GM19372 (cell line): Measurements from ENCODE around the gene PPFIBP1.
"Not testable (repeated sequence)": the region's sequence is repeated elsewhere in the genome, so short reads cannot be mapped to it uniquely, and the experiment has no call there.

Experiments used
- ATAC-seq: cut with Tn5 transposase; IDR thresholded peaks from one replicate; pipeline ENCODE4 v1.9.1; 2021; ENCODE audit warnings: mild to moderate bottlenecking, low read depth, moderate library complexity; ENCODE audit not compliant: unreplicated experiment

The PPFIBP1 gene

GRCh38 chr12:27619308-27619707, 95.3 kb downstream of the PPFIBP1 start:
- ATAC-seq, result no peak

GRCh38 chr12:27620121-27620520, 96.1 kb downstream of the PPFIBP1 start:
- no peak for ATAC-seq

GRCh38 chr12:27622436-27623195, 98.6 kb downstream of the PPFIBP1 start:
- no peak for ATAC-seq

GRCh38 chr12:27623645-27624044, 99.6 kb downstream of the PPFIBP1 start:
- ATAC-seq, result no peak

DNA sequence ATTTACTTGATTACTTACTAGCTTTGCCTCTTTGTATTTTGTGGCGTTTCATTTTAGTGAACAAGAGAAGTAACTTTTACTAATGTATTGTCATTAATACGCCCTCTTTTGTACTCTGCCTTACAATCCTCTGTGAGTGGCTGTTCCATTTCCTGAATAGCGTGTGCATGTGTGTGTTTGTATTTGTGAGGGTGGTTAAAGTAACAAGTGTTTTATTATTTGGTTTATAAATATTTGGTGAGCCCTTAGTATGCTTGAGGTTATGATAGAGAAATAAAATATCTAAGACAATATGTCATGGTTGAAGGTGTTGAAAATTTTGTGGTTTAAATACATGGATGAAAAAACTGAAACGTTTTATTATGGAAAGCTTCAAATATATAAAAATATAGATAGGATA, 100.6 kb downstream of the PPFIBP1 start:
- no peak for ATAC-seq

DNA sequence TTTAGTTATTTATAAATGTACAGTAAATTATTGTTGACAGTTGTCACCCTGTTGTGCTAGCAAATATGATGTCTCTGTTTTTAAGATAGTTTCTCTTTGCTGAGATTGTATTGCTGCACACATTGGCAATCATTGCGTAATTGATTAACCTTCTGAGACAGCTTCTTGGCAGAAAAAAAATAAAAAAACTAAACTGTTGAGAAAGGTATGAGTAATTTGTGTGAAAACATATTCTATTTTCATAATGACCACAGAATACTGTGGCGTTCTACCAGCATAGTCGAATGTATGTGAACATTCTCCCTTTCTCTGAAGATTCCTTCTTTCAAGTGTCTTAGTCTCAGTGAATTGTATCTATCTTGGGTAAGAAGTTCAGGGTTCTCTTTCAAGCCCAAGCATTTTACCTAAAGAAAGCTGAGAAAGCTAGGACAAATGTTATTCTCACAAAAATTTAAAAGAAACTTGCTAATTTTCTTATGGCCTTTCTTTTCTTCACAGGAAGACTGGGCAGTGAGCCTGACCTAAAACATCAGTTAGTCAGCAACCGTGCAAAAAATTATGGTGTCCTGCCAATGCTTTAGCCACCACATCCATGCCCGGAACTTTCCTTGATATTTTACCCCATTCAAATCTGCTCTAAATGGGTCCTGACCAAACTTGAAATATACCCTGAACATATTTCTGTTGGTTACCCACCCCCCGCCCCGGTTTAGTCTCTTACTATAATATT, 103.3 kb downstream of the PPFIBP1 start:
- no peak for ATAC-seq

DNA sequence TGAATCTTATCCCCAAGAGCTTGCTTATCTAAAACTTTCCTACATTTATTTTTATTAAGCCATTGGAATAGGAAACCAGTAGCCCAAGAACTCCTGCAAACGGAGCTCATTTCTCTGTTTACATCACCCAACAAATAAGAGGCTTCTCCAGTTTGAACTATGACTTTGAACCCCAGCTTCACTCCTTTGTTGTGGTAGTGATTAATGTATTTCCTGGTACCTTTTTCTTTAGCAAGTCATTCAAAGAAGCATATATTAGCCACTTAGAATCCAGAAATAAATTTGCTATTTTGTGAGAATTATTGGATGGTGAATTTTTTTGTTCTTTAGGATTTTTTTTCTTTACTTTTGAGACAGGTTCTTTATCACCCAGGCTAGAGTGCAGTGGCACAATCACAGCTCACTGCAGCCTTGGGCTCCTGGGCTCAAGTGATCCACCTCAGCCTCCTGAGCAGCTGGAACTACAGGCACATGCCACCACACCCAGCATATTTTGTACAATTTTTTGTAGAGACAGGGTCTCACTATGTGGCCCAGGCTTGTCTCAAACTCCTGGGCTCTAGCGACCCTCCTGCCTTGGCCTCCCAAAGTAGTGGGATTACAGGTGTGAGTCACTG, 104.0 kb downstream of the PPFIBP1 start:
- ATAC-seq, result not testable (repeated sequence)

GRCh38 chr12:27630219-27630618, 106.2 kb downstream of the PPFIBP1 start:
- not testable (repeated sequence) for ATAC-seq

GRCh38 chr12:27631365-27631764, 107.4 kb downstream of the PPFIBP1 start:
- no peak for ATAC-seq

- no peak for ATAC-seq
Observed at GRCh38 chr12:27631813-27632491, 107.9 kb downstream of the PPFIBP1 start.

GRCh38 chr12:27635349-27635972, 111.5 kb downstream of the PPFIBP1 start:
- no peak for ATAC-seq

DNA sequence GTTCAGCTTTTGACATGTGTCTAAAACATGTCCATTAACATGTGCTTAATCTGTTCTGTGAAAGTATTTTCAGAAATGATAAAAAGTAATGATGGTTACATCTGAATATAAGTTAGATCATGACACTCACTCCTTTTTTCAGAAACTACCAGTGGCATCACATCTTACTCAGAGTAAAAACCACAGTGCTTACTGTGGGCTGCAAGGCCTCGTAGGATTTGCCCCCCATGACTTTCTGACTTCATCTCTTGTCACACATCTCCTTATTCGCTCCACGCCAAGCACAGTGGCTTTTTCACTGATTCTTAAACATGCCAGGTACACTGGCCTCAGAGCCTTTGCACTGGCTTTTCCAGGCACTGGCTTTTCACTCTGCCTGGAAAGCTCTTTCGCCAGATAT, 112.6 kb downstream of the PPFIBP1 start:
- ATAC-seq, result not testable (repeated sequence)

- ATAC-seq, result no peak
Observed at GRCh38 chr12:27637524-27637923, 113.5 kb downstream of the PPFIBP1 start.

- no peak for ATAC-seq
Observed at GRCh38 chr12:27639265-27639664, 115.3 kb downstream of the PPFIBP1 start.

GRCh38 chr12:27640566-27641200, 116.7 kb downstream of the PPFIBP1 start:
- not testable (repeated sequence) for ATAC-seq

GRCh38 chr12:27642361-27642760, 118.4 kb downstream of the PPFIBP1 start:
- ATAC-seq, result not testable (repeated sequence)

GRCh38 chr12:27642892-27643291, 118.9 kb downstream of the PPFIBP1 start:
- not testable (repeated sequence) for ATAC-seq

DNA sequence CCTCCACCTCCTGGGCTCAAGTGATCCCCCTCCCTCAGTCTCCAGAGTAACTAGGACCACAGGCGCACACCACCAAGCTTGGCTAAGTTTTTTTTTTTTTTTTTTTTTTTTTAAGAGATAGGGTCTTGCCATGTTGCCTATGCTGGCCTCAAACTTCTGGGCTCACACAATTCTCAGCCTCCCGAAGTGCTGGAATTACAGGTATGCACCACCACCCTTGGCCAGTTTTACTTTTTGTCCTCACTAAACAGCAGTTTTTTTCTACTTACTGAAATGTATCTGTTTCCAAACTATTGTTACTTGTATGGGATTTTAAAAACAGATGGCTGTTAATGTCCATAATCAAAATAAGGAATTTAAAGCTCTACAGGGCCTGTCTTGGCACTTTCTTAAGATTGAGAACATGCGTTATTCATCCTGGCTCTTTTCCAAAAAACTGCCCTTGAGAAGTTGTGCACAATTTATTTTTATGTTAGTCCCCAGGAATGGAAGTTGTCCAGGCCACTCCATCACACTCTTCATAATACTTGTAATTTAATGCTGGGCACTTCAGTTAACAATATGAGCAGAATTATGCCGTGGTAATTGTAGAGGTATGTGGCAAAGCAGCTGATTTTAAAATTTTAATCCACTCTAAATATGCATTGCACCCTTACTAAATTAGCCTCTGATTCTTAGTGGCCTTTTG, 120.3 kb downstream of the PPFIBP1 start:
- no peak for ATAC-seq

DNA sequence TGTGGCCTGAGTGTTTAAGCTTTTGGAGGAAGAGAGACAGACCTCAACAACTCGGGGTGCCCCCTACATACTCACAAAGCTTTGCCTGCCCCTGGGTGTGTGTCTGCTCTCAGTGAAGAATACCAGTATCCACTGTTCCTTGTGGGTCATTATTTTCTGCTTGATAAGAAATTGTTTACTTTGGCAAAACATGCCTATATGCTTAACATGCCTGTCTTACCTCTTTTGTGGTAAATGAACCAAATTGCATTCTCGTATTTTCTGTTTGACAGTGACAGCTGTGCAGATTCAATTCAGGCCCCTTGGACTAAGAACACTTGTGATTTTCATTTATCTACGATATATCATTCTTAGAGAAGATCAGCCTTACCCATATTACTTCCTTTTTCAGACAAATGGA, 121.7 kb downstream of the PPFIBP1 start:
- no peak for ATAC-seq
